GM21360 (cell line): ENCODE data around the gene FHOD3.

Experiments
- ATAC-seq: cut with Tn5 transposase; IDR thresholded peaks from one replicate; pipeline ENCODE4 v1.9.1; 2021; ENCODE audit warnings: mild to moderate bottlenecking, moderate library complexity; ENCODE audit not compliant: unreplicated experiment

The FHOD3 gene

DNA sequence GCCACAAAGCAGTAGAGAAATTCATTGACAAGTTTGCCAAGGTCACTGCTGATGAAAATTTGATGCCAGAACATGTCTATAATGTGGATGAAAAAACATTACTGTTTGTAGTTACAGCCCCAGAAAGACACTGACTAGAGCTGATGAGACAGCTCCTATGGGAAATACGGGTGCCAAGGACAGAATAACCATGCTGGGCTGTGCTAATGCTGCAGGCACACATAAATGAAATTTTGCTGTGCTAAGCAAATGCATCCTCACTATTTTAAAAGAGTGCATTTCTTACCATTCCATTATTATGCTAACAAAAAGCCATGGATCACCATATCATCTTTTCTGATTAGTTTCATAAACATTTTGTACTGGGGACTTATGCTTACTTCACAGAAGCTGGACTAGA is 208.2 kb downstream of the FHOD3 start:
- ATAC-seq: no peak

DNA sequence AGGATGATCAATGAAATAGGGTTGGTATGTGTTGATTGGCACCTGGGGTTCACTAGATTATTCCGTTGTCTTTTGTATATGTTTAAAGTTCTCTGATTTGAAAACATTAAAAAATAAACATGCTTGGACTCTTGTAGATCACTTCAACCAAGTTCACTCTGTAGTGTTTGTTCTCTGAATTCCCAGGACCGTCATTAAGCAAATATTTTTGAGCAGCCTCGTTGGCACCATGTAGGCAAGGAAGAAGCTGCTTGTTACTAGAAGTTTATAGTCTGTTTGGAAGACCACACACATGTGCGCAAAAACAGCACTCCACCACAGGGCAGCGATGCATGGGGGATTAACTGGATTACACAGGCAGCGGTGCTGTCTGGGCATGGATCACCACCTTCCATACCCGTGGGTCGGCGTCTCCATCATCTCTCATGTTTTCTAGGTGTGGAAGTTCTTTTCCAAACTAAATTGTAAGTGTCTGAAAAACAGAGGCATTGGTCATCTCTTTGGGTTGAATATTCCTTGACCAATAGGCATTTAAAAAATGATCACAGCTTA is 212.2 kb downstream of the FHOD3 start:
- ATAC-seq: no peak

GRCh38 chr18:36511791-36512352 is 214.4 kb downstream of the FHOD3 start:
- ATAC-seq: no peak

DNA sequence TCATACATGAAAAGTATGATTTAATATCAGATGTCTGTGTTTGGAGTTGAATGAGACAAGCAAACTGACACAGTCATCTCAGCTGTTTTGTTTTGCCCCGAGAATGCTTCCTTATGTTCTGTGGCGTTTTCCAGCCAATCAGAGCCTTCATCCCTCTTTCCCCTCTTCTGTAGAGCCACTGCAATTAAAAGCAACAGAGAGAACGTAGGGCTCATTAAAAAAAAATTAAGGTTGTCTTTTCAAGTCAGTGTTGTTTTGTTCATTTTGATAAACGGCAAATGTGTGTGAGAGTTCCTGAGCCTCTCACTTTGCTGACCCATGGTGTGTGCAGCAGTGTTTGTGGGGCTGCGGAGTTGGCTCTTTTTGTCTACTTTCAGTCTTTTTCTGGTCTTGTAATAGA is 216.0 kb downstream of the FHOD3 start:
- no peak for ATAC-seq

- no peak for ATAC-seq
Observed at GRCh38 chr18:36514778-36515177, 217.3 kb downstream of the FHOD3 start.

GRCh38 chr18:36516258-36516657 is 218.7 kb downstream of the FHOD3 start:
- ATAC-seq: no peak

- ATAC-seq: no peak
Observed at GRCh38 chr18:36516726-36517125, 219.2 kb downstream of the FHOD3 start.

DNA sequence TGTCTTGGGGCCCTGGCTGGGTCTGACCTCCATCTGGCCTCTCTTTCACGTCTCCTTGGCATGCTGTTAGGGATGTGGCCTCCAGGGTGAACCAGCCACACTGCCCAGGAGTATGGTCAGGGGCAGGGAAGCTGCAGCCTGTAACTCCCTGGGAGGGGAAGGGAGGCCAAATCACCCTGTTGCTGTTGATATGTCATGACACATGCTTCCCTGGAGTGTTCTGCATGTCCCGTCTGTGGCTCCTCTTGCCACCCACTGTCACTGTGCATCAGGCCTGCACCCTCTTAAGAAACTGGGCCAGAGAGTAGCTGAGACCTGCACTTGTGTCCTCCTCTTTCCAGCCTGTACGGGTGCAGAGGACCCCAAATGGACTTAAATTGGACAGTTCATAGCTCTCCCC is 221.3 kb downstream of the FHOD3 start:
- no peak for ATAC-seq

DNA sequence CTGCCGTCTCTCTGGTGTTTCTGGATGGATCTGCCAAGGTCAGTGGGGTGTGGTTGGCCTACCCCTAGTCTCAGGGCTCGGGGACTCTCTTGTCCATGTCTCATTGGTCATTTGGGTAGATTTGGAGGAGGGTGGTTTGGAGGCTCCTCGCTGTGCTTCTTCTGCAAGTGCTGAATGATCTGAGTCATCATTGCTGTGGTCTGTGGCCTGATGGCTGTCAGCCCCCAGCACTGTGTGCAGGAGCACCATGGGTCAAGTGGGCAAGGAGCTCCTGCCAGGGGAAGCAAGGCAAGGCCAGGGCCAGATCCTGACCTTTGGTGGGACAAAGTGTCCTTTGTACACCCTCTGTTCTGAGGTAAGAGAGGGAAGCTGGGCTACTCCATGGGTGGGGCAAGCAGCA is 221.8 kb downstream of the FHOD3 start:
- ATAC-seq: no peak

DNA sequence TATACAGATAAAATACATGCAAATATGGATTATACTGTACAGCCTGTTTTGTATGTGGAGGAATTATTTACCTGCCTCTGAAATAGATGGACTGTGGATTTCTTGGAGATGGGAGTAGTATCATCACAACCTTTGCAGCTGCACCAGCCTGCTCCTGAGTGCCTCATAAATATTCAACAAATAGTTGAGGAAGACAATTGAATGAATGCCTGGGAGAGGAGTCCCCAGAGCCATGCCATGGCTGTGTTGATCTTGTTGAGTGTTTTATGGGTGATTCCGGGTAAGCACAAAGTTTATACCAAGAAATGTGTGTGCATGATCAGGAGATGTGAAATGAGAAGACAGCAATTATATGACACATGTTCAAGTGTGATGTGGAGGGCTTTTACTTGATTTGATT is 225.0 kb downstream of the FHOD3 start:
- ATAC-seq: no peak

DNA sequence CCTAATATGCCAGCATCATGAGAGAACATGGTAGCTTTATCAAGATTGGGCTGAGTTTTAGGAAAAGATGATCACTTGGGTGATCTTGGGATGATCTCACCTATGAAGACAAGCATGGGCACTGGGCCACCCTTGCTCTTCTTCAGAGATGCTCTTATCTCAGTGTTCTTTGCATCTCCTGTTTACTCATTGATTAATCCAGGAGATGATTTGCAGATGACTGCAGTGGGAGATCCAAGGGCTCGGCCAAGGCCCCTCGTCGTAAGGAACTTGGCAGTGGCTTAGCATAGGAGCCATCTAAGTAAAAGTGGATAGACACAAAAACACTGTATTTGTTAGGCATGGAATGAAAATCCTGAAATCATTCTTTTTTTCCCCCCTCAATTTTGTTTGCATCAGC is 228.4 kb downstream of the FHOD3 start:
- ATAC-seq: no peak

DNA sequence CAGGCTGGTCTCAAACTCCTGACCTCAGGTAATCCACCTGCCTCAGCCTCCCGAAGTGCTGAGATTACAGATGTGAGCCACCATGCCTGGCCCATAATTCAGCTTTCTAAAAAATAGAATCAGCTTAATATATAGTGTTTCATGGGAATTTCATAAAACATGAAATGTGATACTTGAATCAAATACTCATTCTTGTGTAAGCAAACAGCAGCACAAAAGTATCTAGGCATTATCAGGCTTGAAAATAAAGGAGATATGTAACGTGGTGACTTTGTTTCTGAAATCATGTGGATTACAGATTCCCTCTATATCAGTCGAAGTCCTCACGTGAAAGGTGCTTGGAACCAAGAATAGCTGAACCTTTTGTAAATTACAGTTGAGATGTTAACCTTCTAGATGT is 229.1 kb downstream of the FHOD3 start:
- no peak for ATAC-seq

DNA sequence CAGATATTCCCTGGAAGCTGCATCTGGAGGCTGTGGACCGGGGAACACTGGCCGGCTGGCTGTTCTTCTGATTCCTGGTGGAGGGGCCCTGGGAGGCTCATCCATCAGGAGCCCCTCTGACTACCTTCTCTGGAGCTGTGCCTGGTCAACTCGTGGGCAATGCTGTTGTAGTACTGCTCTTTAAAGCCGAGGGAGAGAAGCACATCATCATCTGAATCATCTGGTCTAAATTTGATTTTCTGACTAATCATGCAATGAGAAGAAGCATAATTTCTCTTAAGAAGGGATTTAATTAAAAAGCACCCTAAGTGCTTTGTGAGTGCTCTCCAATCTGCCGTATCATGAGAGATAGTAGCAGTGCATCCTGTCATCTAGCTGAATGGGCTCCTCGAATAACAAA is 229.5 kb downstream of the FHOD3 start:
- no peak for ATAC-seq

- no peak for ATAC-seq
Observed at GRCh38 chr18:36527740-36528455, 230.4 kb downstream of the FHOD3 start.

DNA sequence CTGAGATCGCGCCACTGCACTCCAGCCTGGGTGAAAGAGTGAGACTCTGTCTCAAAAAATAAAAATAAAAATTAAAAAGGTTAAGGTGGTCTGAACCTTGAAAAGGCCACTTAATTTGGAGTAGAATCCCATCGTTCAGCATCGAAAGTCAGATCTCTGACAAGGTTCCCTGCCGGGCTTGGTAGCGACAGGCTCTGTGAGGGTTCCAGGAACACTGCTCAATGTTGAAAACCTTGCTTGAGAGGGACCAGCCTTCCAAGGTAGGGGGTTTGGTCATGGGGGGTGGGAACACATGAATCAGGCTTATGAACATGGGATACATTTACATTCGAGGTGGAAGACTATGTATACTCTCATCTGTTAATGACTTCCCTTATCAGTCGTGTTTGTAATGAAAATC is 232.2 kb downstream of the FHOD3 start:
- ATAC-seq: no peak

DNA sequence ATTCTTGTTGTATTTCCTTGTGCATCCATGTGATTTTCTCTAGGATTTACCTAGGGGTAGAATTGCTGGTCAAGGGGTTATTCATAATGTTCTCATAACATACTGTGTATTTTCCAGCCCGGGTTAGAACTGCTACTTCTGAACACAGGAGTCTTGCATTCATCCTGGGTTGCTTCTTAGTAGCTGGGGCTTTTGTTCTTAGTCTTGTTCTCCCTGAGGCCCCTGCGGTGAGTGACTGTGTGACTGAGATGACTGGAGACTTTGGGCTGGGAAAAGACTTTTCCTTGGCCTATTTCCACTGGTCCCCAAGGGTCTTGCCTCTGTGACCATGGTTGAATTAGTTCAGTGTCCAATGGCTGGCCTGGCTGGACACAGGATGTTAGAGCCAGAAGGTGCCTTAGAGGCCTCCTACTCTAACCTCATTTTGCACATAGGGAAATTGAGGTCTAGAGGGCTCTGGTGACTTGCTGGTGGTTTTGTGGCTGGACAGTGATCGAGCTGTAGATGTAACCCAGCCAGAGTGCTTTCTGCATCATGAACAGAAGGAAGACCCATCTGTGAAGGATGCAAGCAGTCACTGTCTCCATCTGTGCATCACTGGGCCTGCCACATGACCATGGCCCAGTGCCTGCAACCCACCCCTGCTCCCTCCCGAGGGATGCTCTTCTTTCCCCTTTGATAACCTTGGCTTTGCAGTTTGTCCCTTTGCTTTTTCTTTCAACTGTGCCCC is 233.3 kb downstream of the FHOD3 start:
- ATAC-seq: no peak

DNA sequence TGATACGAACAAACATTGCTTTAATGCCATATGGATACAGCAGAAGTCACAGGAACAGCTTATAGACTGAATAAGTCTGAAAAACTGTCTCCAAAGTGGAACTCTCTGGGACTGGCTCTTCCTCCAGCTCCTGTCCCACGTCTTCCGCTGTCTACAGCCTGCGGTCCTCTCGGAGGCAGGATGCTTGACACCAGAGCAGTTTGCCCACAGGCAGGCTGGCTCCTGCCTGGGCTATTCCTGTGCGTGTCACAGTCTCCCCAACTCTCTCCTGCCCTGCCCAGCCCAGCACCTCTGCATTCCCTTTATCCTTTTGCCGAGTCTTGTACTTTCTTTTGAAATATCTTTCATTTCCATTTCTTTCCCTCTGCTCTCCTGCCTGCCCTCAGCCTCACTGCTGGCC is 234.1 kb downstream of the FHOD3 start:
- ATAC-seq: no peak

- no peak for ATAC-seq
Observed at GRCh38 chr18:36532394-36532793, 234.9 kb downstream of the FHOD3 start.

DNA sequence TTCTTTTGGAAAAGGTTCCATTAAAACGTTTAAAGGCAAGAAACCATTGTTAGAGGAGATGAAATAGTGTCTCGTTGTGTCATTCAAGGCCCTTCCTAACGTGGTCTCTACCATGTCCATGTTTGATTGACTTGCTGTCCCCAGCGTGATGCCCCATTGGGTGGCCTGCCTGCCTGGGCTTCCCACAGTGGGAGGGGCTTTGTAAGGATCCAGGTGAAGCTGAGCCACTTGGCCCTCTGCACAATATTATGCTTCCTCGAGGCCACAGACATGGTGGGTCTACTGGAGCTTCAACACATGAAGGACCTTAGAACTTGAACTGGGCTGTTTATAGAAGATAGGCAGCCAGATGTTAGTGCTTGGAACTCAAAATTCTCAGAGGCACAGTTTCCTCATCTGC is 235.3 kb downstream of the FHOD3 start:
- ATAC-seq: no peak

- ATAC-seq: no peak
Observed at GRCh38 chr18:36533446-36534153, 236.1 kb downstream of the FHOD3 start.

DNA sequence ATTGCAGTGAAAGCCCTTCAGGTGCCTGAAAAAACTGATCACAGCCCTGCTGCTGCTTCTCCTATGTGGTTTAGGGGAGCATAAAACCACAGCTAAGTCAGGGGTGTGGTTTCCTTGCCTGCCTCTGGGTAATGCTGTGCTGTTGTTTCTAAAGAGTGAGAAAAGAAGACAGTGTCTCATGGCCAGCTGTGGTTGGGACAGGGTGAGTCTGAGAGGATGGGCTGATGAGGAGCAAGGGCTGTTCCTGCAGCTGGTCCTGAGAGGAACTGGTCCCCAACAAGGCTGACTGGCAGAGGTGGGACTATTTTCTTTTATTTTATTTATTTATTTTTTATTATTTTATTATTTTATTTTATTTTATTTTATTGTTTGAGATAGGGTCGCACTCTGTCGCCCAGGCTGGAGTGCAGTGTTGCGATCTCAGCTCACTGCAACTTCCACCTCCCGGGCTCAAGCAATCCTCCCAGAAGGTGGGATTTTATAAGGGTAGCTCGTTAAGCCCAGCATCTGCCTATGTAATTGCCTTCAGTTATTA is 236.7 kb downstream of the FHOD3 start:
- peak; percentile 67 for ATAC-seq
